RWPE2 (cell line): Measurements from ENCODE around the gene EXD3.
"Not testable (repeated sequence)": the region's sequence is repeated elsewhere in the genome, so short reads cannot be mapped to it uniquely, and the experiment has no call there.

Experiments
- ATAC-seq: fragments of 200-7000 bp; cut with Tn5 transposase; 3 replicates; pipeline ENCODE4 v1.9.1; 2021; ENCODE audit warnings: low read depth
- DNase-seq: peaks from one replicate; pipeline ENCODE4 v3.0.0-alpha.2; 2020; ENCODE audit warnings: low spot score
- H3K27ac ChIP-seq: fragments of 450-650 bp; 2 replicates; pipeline ENCODE4 v1.5.1; 2017; ENCODE audit warnings: mild to moderate bottlenecking; ENCODE audit not compliant: poor library complexity, severe bottlenecking
- H3K27me3 ChIP-seq: fragments of 250-450 bp; sonication (Bioruptor Pico); 2 replicates; pipeline ENCODE4 v1.5.1; 2021; ENCODE audit warnings: mild to moderate bottlenecking, moderate library complexity; ENCODE audit not compliant: insufficient read depth, poor library complexity, severe bottlenecking
- H3K36me3 ChIP-seq: fragments of 250-450 bp; sonication (Bioruptor Pico); 2 replicates; pipeline ENCODE4 v1.5.1; 2020; ENCODE audit warnings: low read depth, mild to moderate bottlenecking, moderate library complexity
- H3K4me1 ChIP-seq: fragments of 250-450 bp; sonication (Bioruptor Pico); 2 replicates; pipeline ENCODE4 v1.5.1; 2021; ENCODE audit warnings: mild to moderate bottlenecking, moderate library complexity; ENCODE audit not compliant: insufficient read depth, poor library complexity, severe bottlenecking
- H3K4me3 ChIP-seq: fragments of 250-450 bp; sonication (Bioruptor Pico); 2 replicates; pipeline ENCODE4 v1.5.1; 2021; ENCODE audit warnings: mild to moderate bottlenecking, moderate library complexity; ENCODE audit not compliant: severe bottlenecking
- H3K9me3 ChIP-seq: fragments of 250-450 bp; sonication (Bioruptor Pico); 2 replicates; pipeline ENCODE4 v1.5.1; 2021; ENCODE audit warnings: mild to moderate bottlenecking, moderate library complexity; ENCODE audit not compliant: severe bottlenecking
- TF ChIP-seq, protein P1 (sequence below): fragments of 450-650 bp; IDR thresholded peaks from one replicate; pipeline ENCODE4 v1.5.1; 2017; ENCODE audit warnings: mild to moderate bottlenecking, moderate library complexity; ENCODE audit not compliant: poor library complexity, severe bottlenecking

EXD3 gene

GRCh38 chr9:137262173-137262908, 160.6 kb downstream of the EXD3 start:
- peaks cover 69% of the 10 kb centered on the region for H3K36me3 ChIP-seq
- ATAC-seq, H3K4me1 ChIP-seq, H3K27ac ChIP-seq, H3K27me3 ChIP-seq, H3K9me3 ChIP-seq, DNase-seq, H3K4me3 ChIP-seq: not testable (repeated sequence)
- TF ChIP-seq, protein P1, sequence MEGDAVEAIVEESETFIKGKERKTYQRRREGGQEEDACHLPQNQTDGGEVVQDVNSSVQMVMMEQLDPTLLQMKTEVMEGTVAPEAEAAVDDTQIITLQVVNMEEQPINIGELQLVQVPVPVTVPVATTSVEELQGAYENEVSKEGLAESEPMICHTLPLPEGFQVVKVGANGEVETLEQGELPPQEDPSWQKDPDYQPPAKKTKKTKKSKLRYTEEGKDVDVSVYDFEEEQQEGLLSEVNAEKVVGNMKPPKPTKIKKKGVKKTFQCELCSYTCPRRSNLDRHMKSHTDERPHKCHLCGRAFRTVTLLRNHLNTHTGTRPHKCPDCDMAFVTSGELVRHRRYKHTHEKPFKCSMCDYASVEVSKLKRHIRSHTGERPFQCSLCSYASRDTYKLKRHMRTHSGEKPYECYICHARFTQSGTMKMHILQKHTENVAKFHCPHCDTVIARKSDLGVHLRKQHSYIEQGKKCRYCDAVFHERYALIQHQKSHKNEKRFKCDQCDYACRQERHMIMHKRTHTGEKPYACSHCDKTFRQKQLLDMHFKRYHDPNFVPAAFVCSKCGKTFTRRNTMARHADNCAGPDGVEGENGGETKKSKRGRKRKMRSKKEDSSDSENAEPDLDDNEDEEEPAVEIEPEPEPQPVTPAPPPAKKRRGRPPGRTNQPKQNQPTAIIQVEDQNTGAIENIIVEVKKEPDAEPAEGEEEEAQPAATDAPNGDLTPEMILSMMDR: peak; percentile 70
